Measurements from ENCODE around the gene SHISA6.
A peak's percentile ranks its signal among the peaks of the same experiment; 100 is the strongest.

SHISA6 gene

DNA sequence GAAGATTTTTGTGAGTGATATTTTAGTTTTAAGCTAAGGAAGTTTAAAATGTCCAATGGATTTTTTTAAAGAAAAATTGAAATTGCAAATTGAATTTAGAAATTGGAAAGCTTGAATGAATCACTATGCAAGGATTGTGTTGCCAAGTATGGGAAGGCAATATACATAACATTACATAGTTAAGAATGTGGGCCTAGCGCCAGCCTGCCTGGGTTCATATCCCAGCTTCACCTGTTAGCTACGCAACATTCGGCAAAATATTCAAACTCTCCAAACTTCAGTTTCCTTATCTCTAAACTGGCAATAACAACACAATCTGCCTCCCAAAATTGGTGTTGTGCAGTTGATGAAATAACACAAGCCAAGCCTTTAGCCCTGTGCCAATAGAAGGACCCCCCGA is 306.8 kb downstream of the SHISA6 start:
- no peak for DNase-seq

DNA sequence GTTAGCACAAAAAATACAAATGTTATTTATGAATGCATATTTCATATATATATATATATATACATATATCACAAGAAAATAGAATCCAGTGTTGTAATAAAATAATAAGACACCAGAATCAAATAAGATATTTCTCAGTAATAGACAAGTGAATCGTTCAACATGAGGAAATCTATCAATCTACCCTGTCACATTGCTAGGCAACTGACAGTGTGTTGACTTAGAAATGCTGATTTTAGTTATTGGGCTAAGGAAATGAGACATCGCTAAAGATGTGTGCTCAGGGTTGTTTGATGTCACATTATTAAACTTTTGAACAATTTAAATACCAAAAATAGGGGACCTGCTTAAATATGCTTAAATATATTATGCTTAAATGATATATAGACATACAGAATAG is 307.4 kb downstream of the SHISA6 start:
- no peak for DNase-seq

DNA sequence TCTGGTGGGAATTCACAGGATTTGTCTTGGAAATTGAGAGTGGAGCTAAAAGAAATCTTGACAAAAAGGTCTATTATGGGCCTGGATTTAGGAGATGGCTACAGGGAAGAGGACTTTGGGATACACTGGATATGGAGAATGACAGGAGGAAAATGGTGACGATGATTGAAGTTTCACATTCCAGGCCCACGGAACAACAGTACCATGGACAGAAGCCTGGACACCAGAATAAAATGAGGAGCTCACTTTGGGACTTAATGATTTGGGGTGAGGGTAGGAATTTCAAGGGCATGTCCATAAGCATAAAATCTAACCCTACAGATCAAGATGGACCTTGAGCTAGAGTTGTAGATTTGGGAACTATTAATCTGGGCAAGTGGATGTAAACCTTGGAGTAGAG is 309.4 kb downstream of the SHISA6 start:
- no peak for DNase-seq

DNA sequence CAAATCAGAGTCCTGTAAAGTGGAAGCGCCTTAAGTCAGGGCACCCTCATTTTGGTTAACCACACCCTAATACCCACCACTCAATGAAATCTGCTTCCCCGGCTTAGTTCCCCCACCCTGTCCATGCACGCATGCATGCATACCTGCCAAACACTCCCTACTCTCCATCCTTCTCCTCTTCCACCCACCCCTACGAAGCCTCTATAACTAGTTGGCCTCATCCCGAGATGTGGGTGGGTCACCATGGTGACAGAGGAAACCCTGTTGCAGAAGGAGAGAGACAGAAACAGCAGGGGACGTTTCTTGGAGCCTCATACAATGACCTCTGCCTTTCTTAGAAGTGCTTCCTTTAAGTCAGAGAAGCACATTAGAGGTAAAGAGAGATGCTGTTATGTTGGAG is 310.4 kb downstream of the SHISA6 start:
- no peak for DNase-seq

DNA sequence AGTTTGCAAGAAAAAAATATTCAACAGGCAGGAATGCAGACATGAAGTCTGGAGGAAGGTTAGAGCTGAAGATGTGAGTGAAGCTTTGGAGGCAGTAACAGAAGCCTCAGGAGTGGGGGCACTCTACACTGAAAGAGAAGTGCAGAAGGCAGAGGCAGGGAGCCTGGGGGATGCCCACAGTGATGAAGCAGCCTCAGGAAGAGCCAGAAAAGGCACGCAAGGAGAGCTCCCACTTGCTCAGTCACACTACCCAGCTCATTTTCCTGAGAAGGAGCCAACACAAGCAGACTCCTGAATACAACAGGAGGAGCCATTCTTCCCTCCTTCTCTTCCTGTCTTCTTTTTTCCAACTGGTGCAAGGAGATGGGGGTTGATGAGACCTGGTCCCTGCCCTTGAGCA is 312.1 kb downstream of the SHISA6 start:
- no peak for DNase-seq

DNA sequence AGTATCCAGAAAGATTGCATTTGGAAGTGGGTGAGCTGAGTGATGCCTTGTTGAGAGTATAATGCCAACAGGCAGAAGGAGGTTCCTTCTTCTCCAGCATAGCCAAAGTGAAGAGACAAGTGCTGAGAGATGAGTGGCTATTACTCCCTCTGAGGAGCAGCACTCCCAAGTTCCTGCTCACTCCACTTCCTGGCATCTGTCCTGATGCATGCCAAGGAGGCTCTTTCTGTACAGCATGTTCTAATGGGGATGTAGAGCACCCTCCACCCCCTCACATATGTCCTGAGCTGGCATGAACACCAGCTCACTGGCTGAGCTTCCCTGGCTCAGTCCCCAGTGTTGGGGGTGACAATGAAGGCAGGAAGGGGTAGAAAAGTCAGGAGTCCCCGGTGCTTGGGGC is 313.0 kb downstream of the SHISA6 start:
- no peak for DNase-seq

DNA sequence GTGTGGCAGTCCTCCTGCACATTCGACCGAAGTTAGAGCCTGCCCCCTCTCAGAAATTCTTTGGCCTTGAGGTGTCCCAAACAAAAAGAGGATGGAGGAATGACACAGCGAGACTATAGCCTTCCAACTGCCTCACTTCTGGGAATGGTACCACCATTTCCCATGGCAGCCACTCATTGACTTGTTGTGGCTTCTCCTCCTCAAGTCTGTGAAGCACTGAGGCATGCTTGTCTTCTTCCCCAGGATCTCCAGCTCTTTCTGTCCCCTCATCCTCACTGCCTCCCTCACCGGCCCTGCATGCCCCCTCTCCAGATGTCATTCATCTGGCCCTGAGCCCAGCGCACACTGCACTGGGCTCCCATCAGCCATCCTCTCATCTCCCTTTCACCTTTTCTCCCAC is 313.5 kb downstream of the SHISA6 start:
- DNase-seq = no peak

DNA sequence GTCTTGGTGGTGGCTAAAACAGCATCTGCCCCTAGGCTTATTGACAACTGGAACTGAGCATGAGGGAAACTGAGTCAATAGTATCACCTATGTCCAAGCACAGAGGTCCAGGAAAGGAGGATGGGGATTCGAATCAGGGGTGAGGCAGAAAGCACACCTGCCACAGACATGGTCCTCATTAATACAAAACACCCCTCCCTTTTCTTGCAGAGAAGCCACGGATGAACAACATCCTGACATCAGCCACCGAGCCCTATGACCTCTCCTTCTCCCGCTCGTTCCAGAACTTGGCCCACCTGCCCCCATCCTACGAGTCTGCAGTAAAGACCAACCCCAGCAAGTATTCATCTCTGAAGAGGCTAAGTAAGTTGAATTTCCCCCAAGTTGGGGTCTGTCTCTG is 314.5 kb downstream of the SHISA6 start:
- no peak for DNase-seq

DNA sequence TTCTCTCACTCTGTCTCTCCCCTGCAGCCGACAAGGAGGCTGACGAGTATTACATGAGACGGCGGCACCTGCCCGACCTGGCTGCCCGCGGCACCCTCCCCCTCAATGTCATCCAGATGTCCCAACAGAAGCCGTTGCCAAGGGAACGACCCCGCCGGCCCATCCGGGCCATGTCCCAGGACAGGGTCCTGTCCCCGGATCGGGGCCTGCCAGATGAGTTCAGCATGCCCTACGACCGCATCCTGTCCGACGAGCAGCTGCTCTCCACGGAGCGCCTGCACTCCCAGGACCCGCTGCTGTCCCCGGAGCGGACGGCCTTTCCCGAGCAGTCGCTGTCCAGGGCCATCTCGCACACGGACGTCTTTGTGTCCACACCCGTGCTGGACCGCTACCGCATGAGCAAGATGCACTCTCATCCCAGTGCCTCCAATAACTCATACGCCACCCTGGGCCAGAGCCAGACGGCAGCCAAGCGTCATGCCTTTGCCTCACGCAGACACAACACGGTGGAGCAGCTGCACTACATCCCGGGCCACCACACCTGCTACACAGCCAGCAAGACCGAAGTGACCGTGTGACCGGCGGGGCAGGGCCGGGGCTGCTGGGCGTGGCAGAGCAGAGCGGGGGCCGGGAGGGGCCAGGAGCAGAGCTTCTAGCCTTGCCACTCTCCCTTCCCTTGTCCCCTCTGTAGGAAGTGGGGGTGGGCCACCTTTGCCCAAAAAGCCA is 316.9 kb downstream of the SHISA6 start:
- no peak for DNase-seq

DNA sequence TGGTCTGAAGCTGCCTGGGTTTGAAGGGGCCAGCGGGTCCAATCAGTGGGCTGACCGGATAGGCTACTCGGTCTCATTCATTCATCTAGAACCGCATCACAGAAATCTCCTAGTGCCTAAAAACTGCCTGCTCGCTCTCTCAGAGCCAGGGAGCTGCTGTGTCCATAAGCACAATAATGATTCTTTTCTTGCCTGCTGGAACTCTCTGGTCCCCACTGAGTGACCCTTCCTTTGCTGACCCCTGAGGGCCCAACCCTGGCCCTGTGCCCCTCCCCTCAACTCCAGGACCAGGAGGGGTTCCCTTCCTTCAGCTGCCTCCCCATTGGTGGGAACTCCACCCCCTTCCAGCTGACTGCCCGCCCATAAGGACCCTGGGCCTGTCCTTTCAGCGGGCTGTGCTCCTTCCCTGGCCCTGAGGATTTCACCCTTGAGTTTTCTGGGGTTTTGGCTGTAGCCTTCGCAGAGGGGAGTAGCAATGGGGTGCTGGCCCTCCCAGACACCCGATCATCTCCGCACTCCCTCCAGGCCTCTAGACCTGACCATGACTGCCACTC is 317.7 kb downstream of the SHISA6 start:
- no peak for DNase-seq

DNA sequence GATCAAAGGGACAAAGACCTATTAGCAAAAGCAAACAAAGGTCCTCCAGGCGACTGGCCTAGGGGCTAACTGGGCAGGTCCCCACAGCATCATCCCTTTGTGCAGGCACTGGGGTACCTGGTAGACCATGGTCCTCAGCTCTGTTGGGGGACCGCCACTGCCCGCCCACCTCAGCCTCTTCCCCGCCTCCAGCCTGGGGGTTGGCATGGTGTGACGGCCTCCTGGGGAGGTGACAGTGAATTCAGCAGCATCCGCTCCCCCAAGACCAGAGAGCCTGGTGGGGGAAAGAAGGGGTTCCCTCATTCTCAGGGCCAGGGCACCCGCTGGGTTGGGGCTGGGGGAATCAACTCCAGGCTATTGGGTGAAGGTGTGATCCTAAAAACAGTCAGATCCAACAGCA is 318.6 kb downstream of the SHISA6 start:
- DNase-seq = no peak

DNA sequence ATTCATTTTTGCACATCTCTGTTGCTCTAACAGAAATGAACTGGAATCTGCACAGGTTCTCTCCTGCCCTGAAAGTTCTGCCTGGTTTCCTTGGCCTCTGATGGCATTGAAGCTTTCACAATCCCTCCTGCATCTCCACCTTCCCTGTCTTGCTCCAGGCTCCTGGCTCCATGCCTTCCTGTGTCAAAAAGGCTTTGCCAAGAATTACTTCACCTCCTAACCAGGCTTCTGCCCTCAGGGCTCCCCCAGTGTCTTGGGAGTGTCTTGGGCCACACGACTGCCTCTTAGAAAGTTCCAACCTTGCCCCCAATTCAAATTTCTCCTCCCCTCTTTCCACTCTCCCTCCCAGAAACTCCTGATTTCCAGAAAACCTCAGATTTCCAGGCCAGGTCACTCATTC is 320.3 kb downstream of the SHISA6 start:
- DNase-seq = no peak

DNA sequence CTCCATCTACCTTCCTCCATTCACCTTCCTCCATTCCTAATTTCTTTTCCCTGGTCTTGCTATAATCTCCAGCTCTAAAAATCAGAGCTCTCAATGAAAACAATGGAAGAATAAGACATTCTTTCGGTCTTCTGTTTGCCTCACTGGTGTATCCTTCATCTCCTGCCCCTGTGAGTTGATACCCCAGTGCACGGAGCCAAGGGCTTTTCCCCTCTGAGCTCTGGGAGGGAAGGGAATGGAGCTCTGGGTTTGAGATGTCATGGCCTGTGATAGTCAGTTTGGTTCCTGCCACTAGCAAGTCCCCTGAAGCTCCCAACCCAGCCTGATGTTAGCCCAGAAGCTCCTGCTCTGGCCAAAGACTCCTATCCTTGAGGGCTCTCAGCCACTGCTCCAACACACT is 320.7 kb downstream of the SHISA6 start:
- no peak for DNase-seq

DNA sequence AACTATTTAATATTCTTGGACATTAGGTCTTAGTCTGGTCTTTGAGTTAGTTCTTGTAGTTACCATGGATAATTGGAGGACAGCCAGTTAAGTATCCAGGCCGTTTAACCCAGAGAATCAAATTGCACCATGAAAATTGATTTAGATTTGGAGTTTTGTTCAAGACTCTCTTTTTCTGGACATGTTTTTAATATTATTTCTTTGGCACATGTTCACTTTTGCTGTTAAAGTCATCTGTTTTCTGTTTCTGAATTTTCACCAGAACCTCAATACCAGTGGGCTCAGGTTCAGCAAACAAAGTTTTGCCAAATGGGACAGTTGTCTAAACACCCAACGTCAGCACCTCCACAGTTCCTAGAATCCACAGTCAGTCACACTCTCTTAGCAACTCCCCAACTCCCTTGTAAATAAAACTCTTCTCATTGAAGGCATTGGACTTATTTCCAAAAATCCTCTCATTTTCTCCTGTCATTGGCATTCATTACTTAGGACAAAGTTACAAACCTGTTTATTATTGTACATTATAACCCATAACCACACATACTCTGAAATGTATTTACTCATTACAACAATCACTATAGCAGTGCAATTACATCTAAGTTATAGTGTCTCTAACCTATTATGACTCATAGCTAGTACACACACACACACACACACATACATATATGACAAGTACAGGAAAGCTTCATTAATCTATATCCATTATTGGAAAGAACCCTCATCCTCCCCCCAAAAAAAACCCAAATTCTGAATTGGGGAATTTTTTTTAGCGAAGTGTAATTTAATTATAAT is 323.8 kb downstream of the SHISA6 start:
- DNase-seq = no peak

DNA sequence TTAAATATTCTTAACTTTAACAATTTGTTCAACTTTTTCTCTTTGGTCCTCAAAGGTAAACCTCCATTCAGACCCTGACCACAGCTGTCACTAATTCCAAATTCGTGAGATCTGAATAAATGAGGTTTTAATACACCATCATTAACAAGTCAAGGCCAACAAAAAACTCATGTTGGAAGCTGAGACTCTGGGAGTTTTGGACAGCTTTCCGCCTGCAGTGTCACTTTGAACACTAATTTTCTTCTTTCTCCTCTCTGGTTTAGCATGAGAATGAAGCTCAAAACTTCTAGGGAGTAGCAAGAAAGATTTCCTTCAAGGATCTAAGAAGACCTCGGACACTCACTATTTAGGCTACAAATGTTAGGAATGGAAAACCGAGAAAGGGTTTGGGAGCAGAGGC is 324.6 kb downstream of the SHISA6 start:
- DNase-seq = no peak

DNA sequence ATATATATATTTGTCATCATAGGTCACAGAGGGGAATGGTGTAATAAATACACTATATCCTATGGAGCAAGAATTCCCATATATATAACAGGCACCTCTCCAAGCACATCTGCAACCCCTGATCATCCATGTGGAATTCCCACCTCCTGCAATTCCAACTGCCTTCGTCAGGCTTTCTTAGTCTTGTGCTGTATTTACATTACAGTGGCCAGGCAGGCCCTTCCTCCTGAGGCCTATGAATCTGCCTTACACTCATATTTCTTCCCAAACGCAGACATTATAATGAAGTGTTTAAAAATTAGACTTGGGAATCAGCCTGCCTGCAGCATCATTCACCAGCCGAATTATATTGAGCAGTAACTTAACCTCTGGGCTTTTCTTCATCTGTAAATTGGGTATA is 338.0 kb downstream of the SHISA6 start:
- no peak for DNase-seq

DNA sequence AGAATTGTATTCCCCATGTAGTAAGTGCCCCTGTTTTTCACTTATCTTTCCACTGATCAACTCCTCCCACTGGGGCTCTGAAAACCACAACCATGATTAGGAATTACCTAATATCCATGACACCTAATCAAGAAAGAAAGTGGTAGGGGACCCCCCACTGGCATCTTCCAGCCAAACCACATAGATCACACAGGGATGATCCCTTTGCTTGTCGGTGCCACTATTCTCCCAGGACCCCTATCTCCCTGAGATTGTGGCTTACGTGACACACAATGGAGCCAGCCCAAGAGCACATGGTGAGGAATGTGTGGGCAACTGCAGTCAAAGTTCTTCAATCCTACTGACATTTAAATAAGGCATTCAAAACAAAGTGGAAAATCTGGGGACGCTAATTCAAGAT is 339.7 kb downstream of the SHISA6 start:
- no peak for DNase-seq

DNA sequence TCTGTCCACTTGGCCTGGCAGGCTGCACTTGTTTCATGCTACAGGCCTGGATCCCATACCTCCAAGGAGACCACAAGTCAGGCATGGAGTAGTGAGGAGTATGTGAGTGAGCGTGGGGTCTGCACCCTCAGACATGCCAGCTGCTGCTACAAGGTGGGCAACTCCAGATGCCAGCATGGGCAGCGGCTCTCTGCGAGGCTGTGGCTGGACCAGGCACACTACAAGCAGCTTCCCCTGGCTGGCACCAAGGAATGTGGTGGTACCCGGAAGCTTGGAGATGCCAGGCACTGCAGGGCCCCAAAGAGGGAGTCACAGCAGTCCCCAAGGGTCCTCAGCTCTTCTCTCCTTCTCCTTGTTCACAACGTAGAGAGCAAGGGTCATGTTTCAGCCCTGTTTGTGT is 341.2 kb downstream of the SHISA6 start:
- DNase-seq = no peak

DNA sequence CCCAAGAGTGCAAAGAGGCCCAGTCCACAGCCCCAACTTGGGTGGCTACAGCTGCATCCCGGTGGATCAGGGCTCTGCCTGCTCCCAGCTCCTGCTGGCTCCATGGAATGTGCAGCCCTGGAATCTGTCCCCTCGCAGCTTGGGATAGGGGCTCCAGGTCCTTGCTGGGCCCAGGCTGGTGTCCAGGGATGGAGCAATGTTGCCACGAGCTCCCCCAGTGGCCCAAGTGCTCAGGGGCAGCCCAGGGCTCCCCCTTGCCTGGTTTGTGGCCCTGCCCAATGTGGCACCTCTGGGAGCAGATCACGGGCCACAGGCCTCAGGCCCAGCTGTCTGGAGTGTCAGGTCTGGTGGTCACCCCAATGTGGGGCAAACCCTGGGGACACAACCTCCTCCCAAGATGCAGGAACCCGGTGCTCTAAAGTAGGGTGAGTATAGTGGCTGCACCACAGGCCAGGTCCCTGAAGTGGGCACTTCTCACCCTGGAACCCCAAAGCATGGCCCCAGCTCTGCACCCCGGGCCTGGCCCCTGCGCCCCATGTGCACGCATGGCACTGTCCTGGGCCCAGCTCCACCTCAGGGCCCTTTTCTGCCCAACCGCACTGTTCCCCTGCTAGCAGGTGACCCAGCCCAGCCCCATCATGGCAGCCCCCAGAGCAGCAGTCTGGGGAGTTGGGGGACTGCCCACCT is 342.4 kb downstream of the SHISA6 start:
- no peak for DNase-seq

DNA sequence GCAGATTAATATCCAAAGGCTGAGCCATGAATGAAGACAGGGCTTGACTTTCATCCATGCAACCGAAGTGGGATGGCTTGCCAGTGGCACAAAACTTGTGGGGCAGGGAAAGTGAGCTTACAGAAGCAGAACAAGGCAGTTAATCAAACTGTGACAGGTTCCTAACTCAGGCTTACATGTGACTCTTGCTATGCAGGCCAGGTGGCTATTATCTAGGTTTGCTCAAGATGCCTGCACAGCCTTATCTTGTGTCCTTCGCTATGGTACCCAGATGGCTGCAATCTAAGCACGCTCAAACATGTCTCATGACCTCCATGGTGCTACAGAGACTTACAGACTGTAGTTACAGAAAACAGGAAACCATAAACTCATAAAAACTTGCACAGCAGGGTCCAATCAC is 348.7 kb downstream of the SHISA6 start:
- no peak for DNase-seq

DNA sequence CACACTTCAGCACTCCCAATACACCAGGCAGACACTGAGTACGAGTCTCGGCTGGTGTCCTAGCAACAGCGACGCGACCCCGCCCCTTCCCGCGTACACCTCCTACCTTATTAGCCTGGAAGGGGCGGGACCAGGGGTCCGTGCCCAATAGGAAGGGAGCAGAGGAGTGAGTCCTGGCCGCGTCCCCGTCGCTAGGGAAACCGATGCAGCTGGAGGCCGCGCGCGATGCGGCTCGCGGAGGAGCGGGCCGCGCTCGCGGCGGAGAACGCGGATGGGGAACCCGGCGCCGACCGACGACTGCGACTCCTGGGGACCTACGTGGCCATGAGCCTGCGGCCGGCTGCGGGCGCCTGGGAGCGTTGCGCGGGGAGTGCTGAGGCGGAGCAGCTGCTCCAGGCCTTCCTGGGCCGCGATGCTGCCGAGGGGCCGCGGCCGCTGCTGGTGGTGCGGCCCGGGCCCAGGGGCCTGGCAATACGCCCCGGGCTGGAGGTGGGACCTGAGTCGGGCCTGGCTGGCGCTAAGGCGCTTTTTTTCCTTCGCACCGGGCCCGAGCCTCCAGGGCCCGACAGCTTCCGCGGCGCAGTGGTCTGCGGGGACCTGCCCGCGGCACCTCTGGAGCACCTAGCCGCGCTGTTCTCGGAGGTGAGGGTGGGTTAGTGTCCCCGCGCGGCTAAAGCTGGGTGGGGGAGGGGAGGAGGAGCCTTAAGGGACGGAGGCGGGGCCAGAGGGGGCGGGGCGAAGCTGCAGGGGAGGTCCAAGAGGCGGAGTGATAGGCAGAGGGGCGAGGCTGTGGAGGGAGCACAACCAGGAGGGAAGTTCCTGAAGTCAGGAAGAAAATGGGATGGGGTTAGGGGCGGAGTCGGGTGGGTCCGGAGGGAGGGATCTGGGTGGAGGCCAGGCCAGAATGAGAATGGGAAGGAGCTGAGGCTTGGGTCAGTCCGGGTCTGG is 357.5 kb downstream of the SHISA6 start, which contains the start of gene DNAH9:
Gene DNAH9, plus strand, starts transcription at position 197 of the 948 bp plus-strand sequence. Its CDS starts 29 bp downstream, at position 226.
- DNase-seq = peak; percentile 87

DNA sequence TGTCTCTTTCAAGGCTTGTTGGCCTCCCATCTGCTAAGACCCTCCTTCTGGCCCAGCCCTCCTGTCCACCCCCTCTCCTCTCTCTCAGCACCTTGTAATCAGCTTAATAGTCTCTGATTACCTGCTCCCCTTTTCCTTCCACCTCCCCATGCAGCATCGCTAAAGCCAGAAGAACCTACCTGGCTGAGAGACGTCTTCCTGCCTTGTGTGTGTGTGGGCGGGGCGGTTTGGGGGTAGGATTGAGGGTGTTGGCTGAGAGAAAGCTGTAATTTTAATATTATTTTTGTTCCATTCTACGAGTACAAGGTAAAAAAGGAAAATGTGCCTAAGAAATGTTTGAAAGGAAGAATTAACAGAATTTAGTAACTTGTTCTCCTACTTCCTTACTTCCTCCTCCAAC is 360.6 kb downstream of the SHISA6 start:
- no peak for DNase-seq

Measured in NCI-H1436 (cell line).